Measurements from ENCODE around the gene ATRAID. TPM values are rescaled to one million over a fixed set of nuclear protein-coding genes. Genes with fewer than 3 reads are reported as not detected.

Gene ATRAID
- total and polyA plus RNA-seq, 2 of the 8 experiments (the other 6 are each of a cell fraction or from before 2014, with no cell fraction given): 109 to 280 TPM

GRCh38 chr2:27211241-27211942 lies 449 bp upstream of the ATRAID start (continued):
- TF ChIP-seq SP4 (IDR thresholded peaks at IDR 0.05; ENCODE audit: low read length) (no peak), CEBPB (IDR thresholded peaks at IDR 0.05; ENCODE audit: low read depth, low read length) (no peak), E2F6 (IDR thresholded peaks at IDR 0.05) (peak; percentile 65), NANOG (IDR thresholded peaks at IDR 0.05; ENCODE audit: insufficient read depth, low read depth, low read length, poor library complexity, severe bottlenecking) (no peak)

Data from H1 (cell line).